Measurements from ENCODE around the gene PAGR1.
A peak's percentile ranks its signal among the peaks of the same experiment; 100 is the strongest.

- TF ChIP-seq RFX5 (IDR thresholded peaks at IDR 0.05; ENCODE audit: low read depth, low read length) (no peak), EZH2 (IDR thresholded peaks at IDR 0.05; ENCODE audit: borderline replicate concordance, control insufficient read depth, low read depth, low read length) (no peak), BHLHE40 (IDR thresholded peaks at IDR 0.05; ENCODE audit: borderline replicate concordance in 1 of 2, low read depth in 2 of 2, low read length in 1 of 2) (no peak), ATF7 (IDR thresholded peaks at IDR 0.05; ENCODE audit: low read depth) (no peak), PRDM15 (CRISPR knock-in tag; IDR thresholded peaks at IDR 0.05) (no peak), CTCF (IDR thresholded peaks at IDR 0.05 in 2 of 3, conservative IDR thresholded peaks at IDR 0.05 in 1 of 3; ENCODE audit: control insufficient read depth in 2 of 3, extremely low read depth in 1 of 3, insufficient read depth in 1 of 3, low read depth in 3 of 3, low read length in 3 of 3) (peak in 2 of 3 experiments; percentile 30 to 37; a peak in 2 of 6 replicates), REST (IDR thresholded peaks at IDR 0.05; ENCODE audit: low read depth, low read length) (no peak), SUPT20H (IDR thresholded peaks at IDR 0.05; ENCODE audit: borderline replicate concordance, control insufficient read depth, low read depth, low read length) (no peak), ZNF24 (IDR thresholded peaks at IDR 0.05) (no peak), POLR2AphosphoS5 (IDR thresholded peaks at IDR 0.05; ENCODE audit: low read length) (no peak), SP1 (IDR thresholded peaks at IDR 0.05; ENCODE audit: low read depth, low read length) (no peak), PBX3 (IDR thresholded peaks at IDR 0.05; ENCODE audit: insufficient replicate concordance, low read depth, low read length) (no peak), RAD21 (IDR thresholded peaks at IDR 0.05; ENCODE audit: insufficient read depth, low read depth, low read length) (no peak)
Measured at GRCh38 chr16:29816694-29817441, 916 bp downstream of the PAGR1 start.
